NCI-H128 (cell line): Measurements from ENCODE around the gene DBNDD2.

ENCODE experiments used
- DNase-seq: peaks from one replicate; lab custom pipeline; 2025; ENCODE audit not compliant: unreplicated experiment; lab: John Stamatoyannopoulos, UW

Gene DBNDD2

DNA sequence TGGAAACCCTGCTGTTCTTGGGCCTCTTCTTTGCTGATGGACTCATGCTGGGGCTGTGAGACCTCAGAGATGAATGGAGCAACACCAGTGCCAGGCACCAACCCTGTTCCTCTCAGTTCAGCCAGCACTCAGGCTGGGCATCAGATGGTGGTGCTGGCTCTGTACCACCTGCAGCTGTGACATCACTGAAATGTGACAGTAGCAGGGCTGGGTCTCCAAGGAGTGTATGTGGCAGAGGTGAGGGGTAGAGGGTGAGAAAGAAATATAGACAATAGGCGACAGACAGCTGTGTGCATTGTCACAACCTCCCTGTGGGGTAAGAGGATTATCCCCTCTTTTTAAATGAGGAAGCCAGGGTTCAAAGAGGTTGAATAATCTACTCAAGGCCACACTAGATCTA, 29.9 kb upstream of the DBNDD2 start, which contains the start of gene TP53TG5:
TSS of gene TP53TG5 (minus strand) at position 135 of the 400 bp plus-strand sequence. CDS start at position 46, 89 bp downstream.
- DNase-seq, result no peak

- no peak for DNase-seq
These were observed 20.8 kb upstream of the DBNDD2 start for GRCh38 chr20:45387274-45387673.

GRCh38 chr20:45390931-45391330, 17.2 kb upstream of the DBNDD2 start:
- DNase-seq, result no peak

DNA sequence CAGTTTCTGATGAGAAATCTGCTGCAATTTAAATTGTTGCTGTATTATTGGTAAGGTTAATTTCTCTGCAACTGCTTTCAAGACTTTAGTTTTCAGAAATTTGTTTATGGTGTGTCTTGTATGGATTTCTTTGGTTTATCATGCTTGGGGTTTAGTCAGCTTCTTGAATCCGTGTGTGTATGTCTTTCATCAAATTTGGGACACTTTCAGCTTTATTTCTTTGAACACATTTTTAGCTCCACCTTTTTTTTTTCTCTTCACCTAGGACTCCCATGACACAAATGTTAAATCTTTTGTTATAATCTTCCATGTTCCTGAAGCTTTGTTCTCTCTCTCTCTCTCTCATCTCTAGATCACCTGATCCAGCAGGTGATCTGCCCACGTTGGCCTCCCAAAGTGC, 16.5 kb upstream of the DBNDD2 start:
- no peak for DNase-seq

DNA sequence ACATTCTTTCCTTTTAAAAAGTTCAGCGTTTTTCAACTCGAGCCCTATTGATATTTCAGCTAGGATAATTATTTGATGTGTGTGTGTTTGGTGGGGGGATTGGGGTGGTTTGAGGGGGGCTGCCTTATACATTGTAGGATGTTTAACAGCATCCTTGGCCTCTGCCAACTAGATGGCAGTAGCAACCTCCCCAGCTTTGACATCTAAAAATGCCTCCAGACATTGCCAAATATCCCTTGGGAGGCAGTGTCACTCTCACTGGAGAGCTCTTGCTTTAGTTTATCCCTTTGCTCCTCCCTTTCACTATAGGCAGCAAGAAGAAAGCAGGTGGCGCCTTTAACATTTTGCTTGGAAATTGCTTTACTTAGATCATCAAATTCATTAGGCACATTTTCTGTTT, 15.4 kb upstream of the DBNDD2 start:
- no peak for DNase-seq

- no peak for DNase-seq
These were observed 13.6 kb upstream of the DBNDD2 start for GRCh38 chr20:45394221-45395113.

- DNase-seq, result no peak
These were observed 13.0 kb upstream of the DBNDD2 start for GRCh38 chr20:45395114-45395415.

GRCh38 chr20:45399018-45399417, 9.1 kb upstream of the DBNDD2 start:
- no peak for DNase-seq

GRCh38 chr20:45400346-45401031, 7.6 kb upstream of the DBNDD2 start:
- no peak for DNase-seq

GRCh38 chr20:45402946-45403345, 5.1 kb upstream of the DBNDD2 start:
- no peak for DNase-seq

DNA sequence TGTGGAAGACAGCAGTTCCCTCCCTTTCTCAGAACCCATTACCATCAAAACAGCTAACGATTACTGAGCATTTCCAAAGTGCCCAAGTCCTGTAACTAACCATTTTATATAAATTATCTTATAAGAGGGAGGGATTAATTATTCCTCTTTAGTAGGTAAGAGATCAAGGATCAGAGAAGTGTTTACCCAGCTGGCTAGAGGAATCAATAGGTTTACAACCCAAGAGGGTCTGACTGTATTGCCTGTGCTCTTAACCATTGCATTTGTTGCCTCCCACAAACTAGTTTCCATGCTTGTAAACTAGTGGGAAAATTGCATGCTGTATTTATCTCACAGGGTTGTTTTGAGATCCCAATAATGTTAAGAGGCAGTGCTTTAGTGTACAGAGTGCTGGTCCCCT, 3.7 kb upstream of the DBNDD2 start:
- no peak for DNase-seq

- no peak for DNase-seq
These were observed 2.4 kb upstream of the DBNDD2 start for GRCh38 chr20:45405571-45406259.

- peak; percentile 17 for DNase-seq
These were observed 1.6 kb upstream of the DBNDD2 start for GRCh38 chr20:45406260-45407066.

- DNase-seq, result no peak
These were observed 883 bp upstream of the DBNDD2 start for GRCh38 chr20:45407067-45407745.

- DNase-seq, result no peak
These were observed 641 bp downstream of the DBNDD2 start for GRCh38 chr20:45408646-45409213.

GRCh38 chr20:45409521-45410272, 1.6 kb downstream of the DBNDD2 start:
- DNase-seq, result no peak

DNA sequence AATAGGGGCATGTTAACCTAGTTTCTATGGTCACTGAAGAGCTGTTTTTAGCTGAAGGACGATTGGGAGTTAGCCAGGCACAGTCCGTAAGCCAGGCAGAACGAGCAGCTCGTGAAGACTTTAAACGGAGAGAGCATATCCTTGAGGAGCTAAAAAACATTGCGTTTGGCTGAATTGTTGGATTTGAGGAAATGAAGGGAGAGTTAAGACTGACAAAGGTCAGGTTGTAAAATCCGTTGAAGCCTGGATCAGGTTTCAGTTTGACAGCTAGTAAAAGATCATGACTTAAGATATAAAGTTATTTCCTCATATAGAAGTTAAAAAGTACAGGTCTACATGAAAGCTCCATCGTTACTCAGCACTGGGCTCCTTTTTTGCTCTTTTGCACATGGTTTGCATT, 2.8 kb downstream of the DBNDD2 start:
- no peak for DNase-seq

GRCh38 chr20:45412653-45413052, 4.6 kb downstream of the DBNDD2 start:
- no peak for DNase-seq

GRCh38 chr20:45413479-45413878, 5.4 kb downstream of the DBNDD2 start:
- DNase-seq, result no peak
